T-helper 2 cell (primary cell): ENCODE results near the gene LIMS3.
"Not testable (repeated sequence)": the region's sequence is repeated elsewhere in the genome, so short reads cannot be mapped to it uniquely, and the experiment has no call there.

ENCODE experiments used
- DNase-seq, 5 experiments: peaks; one replicate each; pipeline versions ENCODE4 v3.0.0 to v3.0.0-alpha.2; 2012 to 2022
- total RNA-seq, 2 donors: gene quantifications; one replicate each; lab custom pipeline; 2026; lab: John Stamatoyannopoulos, UW

LIMS3 gene, protein sequence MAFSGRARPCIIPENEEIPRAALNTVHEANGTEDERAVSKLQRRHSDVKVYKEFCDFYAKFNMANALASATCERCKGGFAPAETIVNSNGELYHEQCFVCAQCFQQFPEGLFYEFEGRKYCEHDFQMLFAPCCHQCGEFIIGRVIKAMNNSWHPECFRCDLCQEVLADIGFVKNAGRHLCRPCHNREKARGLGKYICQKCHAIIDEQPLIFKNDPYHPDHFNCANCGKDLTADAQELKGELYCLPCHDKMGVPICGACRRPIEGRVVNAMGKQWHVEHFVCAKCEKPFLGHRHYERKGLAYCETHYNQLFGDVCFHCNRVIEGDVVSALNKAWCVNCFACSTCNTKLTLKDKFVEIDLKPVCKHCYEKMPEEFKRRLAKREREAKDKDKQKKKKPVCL
- 0 reads per million in 2 donors for total RNA-seq

DNA sequence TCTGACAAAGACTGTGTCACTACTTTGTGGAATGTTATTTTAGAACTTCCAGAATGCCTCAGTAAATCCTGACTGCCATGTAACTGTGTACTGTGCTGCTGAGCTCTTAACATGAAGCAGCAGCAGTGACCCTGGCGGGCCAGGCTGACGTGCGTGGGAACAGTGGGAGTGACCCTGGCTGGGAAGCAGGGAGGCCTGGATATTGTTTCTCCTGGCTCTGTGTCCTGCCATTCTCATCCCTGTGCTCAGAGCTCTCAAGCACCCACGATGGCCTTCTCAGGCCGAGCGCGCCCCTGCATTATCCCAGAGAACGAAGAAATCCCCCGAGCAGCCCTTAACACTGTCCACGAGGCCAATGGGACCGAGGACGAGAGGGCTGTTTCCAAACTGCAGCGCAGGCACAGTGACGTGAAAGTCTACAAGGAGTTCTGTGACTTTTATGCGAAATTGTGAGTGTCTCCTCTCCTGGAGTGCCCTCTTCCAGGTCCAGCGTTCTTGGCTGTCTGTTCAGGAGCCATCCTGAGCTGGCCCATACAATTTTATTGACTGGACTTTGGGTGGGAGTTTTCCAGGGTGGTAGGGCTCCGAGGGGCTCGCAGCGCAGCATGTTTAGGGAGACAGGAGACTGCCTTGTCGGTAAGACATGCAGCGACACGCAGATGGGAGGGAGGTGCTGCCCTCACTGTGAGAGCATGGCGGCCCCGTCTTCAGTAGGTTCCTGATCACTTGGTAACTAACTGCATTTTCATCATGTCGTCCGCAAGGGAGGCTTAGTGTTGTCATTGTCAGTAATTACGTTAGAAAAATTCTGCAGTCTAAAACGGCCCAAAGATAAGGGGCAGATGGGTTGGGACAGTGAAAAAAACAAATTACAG is at the start of gene LIMS3:
TSS of gene LIMS3 (plus strand) at position 227 of the 875 bp plus-strand sequence. CDS start at position 268, 41 bp downstream.
- DNase-seq, result not testable (repeated sequence)

DNA sequence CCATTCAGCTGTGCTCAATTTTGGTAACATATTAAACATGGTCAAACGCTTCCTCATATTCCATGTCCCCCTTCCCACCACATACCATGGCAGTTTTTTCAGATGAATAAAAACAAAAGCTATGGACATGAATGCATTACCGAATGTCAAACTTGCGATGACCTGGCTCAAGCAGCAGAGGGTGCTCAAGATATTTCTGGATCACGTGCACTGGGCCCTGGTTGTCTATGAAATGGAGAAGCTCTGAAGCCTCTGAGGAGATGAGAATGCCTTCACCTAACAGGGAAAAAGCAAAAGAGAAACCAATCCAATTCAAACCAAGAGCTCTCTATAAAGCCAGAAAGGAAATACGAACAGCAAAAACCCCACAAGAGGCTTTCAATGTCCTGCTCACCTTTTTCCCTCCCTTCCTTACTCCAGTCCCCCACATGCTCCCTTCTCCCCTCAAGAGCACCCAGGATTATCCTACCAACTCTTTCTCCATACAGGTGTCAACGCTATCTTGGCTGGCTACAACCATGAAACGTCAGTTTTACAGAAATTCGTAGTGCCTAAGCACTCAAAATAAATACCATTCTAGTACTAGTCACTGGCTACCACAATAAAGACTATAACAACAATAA is 27.2 kb upstream of the LIMS3 start:
- DNase-seq, result not testable (repeated sequence)

DNA sequence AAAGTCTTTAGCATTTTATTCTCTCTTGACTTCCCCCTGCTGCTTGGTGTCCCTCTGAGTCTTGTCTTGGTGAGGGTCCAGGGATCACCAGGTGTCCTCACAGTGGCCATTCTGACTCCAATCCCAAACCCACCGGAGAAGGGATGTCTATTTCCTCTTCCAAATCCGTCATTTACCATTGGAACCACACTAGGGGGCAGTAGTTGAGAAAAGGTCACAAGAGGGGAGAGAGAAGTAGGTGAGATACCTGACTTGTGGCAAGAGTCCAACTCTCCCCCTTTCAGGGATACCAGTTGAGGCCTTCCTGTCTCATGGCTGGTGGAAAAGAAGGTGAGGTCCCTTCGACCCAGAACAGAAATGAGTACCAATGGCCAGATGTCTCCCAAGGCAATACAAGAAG is 21.9 kb upstream of the LIMS3 start:
- DNase-seq, result not testable (repeated sequence)

DNA sequence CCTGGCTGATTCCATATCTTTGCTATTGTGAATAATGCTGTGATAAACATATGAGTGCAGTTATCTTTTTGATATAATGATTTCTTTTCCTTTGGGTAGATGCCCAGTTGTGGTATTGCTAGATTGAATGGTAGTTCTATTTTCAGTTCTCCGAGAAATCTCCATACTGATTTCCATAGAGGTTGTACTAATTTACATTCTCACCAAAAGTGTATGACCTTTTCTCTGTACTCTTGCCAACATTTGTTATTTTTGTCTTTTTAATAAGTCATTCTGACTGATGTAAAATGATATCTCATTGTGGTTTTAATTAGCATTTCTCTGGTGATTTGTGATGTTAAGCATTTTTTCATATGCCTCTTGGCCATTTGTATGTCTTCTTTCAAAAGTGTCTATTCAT is 16.4 kb upstream of the LIMS3 start:
- not testable (repeated sequence) for DNase-seq

DNA sequence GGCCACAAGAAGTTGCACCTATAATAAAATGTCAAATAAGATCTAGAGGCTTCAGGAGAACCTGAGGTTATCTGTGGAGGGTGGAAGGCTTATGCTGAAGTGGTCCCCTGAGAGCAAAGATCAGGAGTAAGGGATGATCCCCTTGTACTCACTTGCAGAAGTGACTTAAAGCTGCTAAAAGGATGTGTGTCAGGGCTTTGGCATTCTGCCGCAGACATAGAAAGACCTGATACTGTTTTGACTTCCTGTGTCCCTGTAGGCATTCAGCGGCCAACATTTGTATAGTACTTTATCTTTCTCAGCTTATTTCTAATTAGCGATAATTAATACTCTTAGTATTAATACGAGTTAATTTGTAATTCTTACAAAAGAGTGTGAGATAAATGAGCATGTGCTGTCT is 10.1 kb upstream of the LIMS3 start:
- DNase-seq, result not testable (repeated sequence)

DNA sequence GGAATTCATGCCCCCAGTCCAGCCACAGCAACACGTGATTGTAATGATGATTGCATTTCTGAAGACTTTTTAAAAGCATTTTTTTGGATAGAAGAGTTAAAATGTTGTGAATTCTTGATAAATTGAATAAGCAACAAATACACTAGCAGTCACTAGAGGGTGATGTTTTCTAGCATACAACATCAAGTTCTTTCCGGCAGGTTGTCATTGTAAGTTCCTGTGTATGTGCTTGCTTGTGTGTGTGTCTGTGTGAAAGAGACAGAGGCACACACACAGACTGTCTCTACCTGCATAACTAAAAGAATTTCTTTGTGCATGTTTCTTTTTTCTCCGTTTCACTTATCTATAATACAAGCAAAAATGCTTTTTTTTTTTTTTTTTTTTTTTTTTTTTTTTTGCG is 8.6 kb upstream of the LIMS3 start:
- DNase-seq, result not testable (repeated sequence)

DNA sequence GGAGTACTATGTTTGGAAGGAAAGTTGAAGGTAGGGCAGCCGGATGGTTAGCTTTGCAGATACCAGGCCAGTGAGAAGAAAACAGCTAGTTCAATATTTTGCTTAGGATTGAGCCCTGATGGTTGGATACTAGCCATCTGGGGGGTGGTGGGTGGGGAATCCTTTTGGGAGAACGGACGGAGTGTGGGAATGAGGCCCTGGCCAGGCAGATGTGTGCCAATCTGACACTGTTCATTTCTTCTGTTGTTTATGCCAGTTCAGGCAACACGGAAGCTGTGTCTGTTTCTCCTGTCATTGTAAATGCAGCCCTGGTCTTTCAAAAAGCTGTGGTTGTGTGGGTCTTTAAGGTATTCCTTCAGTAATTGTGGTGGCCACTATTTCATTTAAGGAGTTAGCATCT is 7.5 kb upstream of the LIMS3 start:
- DNase-seq, result not testable (repeated sequence)

DNA sequence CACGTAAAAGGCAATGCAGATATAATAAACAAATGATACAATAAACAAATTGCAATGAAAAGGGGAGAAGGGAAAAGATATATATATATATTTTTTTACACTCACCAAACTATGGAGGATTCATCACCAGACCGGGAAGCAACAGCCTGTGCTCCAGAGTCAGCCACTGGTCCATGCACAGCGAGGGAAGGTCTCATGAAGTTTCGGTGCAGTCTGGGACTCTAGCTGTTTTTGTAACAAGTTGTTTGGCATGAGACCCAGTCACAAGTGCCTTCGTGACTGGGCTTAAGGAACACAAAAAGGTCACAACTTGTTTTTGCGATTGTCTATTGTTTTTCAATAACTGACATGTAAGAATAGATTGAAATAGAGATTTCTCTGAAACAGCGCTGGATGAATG is 4.8 kb upstream of the LIMS3 start:
- DNase-seq, result not testable (repeated sequence)

DNA sequence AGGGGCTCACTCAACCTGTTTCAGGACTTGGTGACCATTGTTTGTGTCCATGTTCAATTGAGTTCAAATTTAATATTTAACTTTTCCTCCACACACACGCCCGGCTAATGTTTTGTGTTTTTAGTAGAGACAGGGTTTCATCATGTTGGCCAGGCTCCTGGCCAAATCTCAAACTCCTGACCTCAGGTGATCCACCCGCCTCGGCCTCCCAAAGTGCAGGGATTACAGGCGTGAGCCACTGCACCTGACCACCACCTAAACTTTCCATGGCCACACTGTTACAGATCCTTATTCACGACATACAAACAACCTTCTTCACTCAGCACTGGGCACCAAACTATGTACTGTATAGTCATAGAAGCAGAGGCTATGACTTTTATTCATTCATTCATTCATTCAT is 4.3 kb upstream of the LIMS3 start:
- DNase-seq, result not testable (repeated sequence)

DNA sequence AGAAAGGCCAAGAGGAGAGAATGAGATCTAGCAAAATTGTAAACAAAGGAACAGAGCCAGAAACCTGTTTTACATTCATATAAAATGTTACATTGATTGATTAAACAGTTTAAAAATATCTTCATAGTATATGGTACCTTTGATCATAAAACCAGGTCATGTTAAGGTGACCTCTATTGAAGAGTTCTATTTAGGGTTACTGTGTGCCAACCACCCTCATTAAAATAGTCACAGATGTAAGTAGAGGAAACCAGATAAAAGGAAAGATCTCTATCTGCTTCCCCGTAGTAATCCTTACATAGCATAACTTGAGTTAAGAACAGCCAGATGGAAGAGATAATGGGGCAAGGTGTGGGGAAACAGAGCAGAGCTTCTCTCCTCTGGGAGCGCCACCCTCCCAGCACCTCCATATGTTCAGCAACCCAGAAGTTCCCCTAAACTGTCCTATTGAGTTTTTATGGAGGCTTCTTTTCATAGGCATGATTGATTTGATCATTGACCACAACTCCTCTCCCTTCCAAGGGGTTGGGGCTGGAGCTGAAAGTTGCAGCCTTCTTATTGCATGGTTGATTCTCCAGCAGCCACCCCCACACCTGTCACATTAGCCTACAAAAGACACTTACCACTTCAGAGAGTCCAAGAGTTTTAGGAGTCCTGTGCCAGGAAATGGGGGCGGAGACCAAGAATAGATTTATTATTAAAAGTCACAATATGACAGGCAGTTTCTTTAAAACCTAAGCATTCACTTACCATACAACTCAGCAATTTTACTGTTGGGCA is 3.2 kb upstream of the LIMS3 start:
- DNase-seq, result not testable (repeated sequence)

DNA sequence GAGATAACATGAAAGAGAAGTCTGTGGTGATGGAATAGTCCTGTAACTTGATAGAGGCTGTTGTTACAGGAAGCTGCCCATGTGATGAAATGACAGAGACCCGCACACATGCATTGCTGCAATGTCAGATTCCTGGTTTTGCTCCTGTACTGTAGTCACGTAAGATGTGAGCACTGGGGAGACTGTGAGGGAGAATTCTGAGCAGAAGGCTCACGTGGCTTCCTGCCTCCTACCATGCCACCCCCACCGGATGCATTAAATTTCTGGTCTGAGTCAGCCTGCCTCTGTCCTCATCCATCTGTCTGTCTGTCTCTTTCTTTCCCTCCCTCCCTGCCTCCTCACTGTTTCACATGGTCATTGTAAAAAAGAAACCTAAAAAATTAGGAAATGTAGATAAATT is 2.3 kb upstream of the LIMS3 start:
- not testable (repeated sequence) for DNase-seq

DNA sequence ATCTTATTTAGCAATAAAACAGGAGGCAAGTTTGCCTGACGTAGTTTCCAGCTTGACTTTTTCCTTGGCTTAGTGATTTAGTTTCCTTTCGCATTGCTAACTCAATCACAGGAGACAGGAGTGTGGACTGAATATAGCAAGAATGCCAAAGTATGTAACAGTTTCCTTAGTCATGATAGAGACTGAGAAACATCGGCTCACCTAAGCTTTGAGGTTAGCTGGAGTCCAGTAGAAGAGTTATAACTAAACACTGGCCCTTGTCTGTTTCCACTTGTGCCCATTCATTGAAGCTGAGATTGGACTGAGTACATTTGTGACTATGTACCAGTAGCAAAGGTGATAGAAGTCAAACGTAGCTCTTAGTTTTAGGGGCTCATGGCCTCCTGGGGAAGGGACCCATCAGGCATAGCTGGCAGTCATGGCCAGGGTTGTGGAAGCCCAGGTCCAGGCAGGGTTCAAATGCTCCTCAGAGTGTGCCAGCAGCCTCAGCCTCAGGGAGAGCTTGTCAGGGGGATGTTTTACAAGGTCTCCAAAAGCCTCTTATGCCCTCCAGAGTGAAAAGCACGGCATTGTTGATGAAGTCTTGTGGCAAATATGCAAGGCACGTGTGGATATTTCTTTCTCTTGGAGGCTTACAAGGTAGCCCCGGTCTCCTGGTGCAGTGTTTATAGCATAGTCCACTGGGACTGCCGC is 573 bp upstream of the LIMS3 start:
- DNase-seq, result not testable (repeated sequence)

DNA sequence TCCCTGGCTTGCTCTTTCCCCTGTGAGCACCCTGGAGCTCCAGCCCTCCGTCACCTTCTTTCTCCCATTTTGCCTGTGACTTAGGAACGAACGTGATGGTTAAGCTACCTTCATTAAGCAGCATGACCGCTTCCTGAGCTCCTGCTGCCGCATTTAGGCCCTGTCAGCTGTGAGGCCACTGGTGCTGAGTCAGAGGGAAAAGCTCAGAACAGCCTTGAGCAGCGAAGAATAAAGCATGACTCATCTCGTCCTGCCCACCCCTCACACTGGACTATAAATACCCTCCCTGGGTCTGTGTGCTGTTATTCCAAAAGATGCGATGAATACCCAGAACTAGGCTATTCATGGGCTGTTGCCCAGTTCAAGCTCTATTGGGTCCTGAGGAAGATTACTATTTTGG is 7.3 kb downstream of the LIMS3 start:
- not testable (repeated sequence) for DNase-seq

DNA sequence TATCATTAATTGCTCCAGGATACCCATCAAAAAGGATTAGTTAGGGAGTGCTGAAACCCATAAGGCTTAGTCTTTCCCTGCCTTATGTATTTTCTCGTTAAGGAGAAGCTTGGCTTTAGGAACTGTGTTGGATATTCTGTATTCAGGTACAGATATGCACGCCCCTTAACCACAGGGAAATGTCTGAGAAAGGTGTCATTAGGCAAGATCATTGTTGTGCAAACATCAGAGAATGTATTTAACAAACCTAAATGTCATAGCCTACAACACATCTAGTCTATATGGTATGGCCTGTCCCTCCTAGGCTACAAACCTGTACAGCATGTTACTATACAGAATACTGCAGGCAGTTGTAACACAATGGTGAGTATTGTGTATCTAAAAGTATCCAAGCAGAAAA is 10.1 kb downstream of the LIMS3 start:
- not testable (repeated sequence) for DNase-seq

DNA sequence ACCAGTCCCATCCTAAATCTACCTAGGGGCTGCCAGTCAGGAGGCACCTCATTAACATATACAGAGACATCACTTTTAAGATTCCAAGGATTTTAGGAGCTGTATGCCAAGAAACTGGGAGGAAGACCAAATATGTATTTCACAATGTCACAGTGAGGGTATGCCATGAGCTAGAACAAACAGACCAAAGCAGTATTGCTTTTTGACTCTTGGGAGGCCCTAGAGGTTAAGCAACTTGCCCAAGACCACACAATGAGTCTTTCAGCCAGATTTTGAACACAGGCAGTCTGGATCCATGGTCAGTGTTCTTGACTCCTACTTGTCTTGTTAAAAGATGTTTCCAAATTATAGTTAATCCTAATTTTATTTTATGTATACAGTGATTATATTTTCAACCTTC is 12.3 kb downstream of the LIMS3 start:
- not testable (repeated sequence) for DNase-seq

DNA sequence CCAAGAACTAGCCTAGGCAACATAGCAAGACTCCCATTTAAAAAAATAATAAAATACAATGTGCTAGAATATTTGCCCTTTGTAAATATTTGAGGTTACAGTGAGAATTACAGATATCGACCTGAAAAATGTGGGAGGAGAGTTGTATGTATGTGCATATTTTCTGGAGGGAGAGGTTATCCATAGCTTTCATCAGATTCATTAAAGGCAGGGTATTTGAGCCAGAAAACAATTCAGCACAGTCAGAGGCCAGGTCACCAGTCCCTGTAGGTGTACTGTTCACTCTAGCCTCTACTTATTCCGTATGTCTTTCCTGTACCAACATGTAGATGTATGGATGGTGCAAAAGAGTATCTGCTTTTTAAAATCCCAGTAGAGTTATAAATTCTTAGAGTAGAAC is 15.4 kb downstream of the LIMS3 start:
- not testable (repeated sequence) for DNase-seq

DNA sequence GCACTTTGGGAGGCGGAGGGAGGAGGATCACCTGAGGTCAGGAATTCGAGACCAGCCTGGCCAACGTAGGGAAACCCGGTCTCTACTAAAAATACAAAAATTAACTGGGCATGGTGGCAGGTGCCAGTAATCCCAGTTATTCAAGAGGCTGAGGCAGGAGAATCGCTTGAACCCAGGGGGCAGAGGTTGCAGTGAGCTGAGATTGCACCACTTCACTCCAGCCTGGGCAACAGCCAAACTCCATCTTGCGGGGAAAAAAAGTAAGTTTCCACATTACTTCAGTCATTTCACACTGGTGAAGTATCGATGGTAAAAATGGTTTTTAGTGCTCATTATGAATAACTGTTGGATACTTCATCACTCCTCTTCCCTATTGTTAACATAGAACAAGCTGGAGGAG is 16.1 kb downstream of the LIMS3 start:
- DNase-seq, result not testable (repeated sequence)

DNA sequence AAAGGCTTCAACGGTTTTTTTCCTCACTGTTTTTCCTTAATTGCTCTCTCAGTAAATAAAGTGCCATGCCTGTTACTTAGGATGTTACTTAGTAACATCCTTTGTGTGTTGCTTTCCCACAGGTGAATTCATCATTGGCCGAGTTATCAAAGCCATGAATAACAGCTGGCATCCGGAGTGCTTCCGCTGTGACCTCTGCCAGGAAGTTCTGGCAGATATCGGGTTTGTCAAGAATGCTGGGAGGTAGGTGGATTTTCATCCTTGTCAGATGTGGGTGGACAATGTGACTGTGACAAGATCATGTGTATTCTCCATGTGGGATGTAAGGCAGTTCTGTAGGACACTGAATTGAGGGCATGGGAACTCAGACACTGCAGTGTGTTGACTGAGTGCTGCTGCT is 17.3 kb downstream of the LIMS3 start:
- not testable (repeated sequence) for DNase-seq

DNA sequence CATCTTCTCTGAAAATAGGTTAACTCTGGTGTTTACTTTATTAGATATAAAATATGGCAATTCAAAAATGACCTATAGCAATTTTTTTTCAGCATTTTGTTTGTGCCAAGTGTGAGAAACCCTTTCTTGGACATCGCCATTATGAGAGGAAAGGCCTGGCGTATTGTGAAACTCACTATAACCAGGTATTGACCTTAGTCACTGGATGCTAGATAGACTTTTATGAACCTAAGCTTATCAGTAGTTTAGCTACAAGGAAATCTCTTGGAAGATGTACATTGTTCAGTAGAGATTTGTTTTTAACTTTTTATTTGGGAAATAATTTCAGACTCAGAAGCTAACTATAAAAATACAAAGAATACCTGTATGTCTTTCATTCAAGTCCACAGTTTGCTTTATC is 21.7 kb downstream of the LIMS3 start:
- DNase-seq, result not testable (repeated sequence)

DNA sequence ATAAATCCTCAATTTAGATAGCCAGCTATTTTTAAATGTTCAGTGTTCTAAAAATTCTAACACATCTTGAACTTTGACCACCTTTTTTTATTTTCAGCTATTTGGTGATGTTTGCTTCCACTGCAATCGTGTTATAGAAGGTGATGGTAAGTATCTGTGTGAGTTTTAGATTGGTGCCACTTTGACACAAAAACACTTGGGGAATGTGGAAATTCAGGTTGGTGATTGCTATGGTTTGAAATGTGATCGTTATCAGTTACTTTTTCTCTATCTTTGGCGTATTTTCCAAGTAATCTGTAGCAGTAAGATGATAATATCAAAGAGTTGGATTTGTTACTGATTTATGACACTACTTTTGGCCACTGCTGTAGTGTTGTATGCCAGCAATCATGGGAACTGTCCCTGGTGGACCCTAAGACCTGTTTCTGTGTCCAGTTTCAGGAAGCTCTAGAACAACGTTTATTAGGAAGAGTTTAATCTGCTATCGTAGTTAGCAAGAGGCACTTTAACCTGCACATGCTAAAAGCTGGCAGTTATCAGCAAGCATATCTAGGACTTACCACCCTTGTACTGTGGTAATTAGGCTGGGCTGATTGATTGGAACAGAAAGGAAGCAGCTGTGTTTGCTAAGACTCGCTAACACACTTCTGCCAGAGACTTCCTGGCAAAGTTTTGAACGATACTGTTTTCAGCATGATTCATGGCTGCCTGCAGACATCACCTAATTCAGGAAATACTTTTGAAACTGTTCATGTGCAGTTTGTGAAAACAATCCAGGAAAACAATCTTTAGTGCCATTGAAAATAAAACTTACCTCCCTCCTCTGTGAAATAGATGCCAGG is 23.3 kb downstream of the LIMS3 start:
- not testable (repeated sequence) for DNase-seq

DNA sequence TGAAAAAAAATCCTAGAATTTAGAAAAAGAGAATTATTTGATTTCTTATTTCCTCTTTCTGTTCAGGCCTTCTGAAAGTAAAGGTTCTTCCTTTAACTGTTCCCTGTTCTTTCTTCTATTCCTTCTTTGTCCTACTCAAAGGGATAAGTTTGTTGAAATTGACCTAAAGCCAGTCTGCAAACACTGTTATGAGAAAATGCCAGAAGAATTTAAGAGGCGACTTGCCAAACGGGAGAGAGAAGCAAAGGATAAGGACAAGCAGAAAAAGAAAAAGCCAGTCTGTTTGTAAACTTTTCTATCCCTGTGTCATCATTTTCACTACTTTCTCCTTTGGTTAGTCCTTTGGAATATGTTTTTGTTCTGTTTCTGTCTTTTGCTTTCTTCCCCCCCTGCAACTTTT is 26.0 kb downstream of the LIMS3 start:
- DNase-seq, result not testable (repeated sequence)
